HG03039 (cell line): ENCODE results near the gene AMPH.
"Not testable (repeated sequence)": the region's sequence is repeated elsewhere in the genome, so short reads cannot be mapped to it uniquely, and the experiment has no call there.

ENCODE experiments used
- ATAC-seq: cut with Tn5 transposase; IDR thresholded peaks from one replicate; pipeline ENCODE4 v1.9.1; 2021; ENCODE audit warnings: mild to moderate bottlenecking, moderate library complexity; ENCODE audit not compliant: unreplicated experiment

The AMPH gene

DNA sequence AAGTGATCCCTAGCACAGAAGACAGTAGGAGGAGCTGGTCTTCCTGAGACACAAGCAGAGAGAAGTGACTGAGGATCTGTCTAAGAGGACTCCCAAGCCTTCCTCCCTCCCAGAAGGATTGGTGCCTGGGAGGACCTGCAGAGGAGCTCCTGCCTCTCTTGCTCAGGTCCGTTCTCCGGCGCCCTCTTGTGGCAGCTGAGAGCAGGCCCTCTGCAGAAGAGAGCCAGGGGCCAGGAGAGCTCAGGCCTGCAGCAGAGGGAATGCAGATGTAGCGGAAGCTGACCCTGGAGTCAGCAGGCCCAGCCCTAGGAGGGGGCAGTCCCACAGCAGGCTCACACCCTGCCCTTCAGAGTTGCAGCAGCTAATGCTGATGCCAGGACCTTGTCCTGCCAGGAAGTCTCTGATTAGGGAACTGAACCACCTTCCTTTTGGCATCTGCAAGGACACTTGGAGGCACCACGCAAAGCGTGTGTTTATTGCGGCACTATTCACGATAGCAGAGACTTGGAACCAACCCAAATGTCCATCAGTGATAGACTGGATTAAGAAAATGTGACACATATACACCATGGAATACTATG lies 276.8 kb downstream of the AMPH start:
- ATAC-seq: not testable (repeated sequence)

- ATAC-seq: not testable (repeated sequence)
These were observed 277.7 kb downstream of the AMPH start for GRCh38 chr7:38353431-38353881.

DNA sequence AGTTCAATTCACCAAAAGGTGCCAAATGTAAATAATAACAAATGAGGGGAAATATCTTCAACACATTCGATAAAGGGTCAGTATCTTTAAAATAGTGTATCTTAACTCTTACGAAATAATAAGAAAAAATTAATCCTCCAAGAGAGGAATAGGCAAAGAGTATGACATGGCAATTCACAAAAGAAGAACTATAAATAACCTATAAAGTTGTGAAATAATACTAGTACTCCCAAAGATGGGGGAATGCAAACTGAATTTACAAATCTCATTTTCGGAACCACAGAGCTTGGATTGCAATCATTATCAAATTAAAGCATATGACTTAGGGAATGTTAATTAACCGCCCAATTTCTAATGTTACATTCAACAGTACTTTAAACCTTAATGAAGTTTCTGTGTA lies 279.6 kb downstream of the AMPH start:
- no peak for ATAC-seq

DNA sequence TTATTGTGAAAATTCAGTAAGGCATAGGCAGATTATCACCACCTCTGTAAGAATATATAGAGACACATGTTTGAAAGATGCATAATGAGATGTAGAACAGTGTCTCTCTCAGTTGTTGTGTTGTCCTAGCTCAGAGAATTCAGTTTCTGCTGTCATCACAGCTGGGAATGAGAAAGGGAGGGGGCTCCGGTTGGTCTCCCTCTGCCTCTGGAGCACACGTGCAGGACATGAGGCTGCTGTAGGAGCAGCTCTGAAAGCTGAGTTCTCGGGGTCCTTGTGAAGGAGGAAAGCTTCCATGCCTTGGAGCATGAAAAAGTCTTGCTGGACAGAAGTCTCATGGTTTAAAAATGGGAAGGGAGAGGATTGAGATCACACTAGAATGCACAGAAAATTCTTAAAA lies 280.4 kb downstream of the AMPH start:
- not testable (repeated sequence) for ATAC-seq

- peak; percentile 70 for ATAC-seq
These were observed 281.1 kb downstream of the AMPH start for GRCh38 chr7:38349869-38350583.

DNA sequence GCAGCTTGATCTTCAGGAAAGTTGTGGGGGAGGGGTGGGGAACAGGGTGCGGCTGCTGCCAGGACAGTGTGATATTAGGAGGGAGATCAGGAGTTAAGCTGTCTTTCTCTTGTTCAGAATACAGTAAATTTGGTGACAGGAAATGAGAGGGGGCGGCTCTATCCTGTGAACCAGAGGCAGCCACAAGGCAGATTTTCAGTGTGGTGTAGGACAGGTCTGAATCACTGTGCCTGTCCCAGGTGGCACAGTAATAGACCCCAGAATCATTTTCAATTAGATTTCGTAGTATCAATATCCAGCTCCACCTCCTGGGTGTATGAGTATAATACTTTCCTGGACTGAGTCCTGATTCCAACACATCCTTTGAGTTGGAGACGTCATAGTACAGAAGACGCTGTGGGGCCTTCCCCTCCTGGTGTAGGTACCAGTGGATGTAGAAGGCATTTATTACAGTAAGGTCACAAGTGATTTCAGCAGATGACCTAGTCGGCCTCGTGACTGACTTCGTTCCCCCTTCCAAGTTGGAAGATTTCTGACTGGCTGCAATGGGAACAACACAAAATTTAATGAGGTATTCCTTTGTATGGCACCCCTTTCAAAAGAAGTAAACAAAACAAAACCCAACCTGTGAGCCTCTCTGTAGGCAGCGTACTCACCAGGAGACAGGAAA lies 281.9 kb downstream of the AMPH start:
- not testable (repeated sequence) for ATAC-seq

DNA sequence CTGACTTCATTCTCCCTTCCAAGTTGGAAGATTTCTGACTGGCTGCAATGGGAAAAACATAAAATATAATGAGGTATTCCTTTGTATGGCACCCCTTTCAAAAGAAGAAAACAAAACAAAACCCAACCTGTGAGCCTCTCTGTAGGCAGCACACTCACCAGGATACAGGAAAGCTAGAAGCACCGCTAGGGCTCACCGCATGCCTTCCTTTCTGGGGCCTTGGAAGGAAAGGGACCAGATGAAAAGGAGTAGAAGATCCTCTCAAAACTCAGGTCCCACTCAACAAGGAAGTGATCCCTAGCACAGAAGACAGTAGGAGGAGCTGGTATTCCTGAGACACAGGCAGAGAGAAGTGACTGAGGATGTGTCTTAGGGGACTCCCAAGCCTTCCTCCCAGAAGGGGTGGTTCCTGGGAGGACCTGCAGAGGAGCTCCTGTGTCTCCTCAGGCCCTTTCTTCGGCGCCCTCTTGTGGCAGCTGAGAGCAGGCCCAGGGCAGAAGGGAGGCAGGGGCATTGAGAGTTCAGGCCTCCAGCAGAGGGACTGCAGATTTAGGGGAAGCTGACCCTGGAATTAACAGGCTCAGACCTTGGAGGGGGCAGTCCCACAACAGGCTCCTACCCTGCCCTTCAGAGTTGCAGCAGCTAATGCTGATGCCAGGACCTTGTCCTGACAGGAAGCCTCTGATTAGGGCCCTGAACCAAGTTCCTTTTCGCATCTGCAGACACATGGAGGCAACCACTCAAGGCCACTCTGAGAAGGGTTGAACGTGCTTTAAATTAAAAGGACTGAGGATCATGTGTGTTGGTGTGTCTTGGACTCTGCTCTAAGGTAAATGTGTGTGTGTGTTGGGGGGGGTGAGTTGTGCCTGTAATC lies 285.6 kb downstream of the AMPH start:
- peak; percentile 55 for ATAC-seq

- not testable (repeated sequence) for ATAC-seq
These were observed 286.4 kb downstream of the AMPH start for GRCh38 chr7:38344741-38345140.

DNA sequence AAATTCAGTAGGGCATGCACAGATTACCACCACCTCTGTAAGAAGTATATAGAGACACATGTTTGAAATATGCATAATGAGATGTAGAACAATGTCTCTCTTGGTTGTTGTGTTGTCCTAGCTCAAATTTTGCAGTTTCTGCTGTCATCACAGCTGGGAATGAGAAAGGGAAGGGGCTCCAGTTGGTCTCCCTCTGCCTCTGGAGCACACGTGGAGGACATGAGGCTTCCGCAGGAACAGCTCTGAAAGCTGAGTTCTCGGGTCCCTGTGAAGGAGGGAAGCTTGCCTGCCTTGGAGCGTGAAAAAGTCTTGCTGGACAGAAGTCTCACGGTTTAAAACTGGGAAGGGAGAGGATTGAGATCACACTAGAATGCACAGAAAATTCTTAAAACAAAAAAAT lies 289.0 kb downstream of the AMPH start:
- not testable (repeated sequence) for ATAC-seq

DNA sequence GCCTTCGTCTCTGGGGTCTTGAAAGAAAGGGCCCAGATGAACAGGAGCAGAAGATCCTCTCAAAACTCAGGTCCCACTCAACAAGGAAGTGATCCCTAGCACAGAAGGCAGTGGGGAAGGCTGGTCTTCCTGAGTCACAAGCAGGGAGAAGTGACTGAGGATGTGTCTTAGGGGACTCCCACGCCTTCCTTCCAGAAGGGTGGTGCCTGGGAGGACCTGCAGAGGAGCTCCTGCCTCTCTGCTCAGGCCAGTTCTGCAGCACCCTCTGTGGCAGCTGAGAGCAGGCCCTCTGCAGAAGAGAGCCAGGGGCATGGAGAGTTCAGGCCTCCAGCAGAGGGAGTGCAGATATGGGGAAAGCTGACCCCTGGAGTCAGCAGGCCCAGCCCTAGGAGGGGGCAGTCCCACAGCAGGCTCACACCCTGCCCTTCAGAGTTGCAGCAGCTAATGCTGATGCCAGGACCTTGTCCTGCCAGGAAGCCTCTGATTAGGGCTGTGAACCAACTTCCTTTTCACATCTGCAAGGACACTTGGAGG lies 289.9 kb downstream of the AMPH start:
- ATAC-seq: not testable (repeated sequence)

- ATAC-seq: no peak
These were observed 291.0 kb downstream of the AMPH start for GRCh38 chr7:38339953-38340819.

- ATAC-seq: not testable (repeated sequence)
These were observed 295.0 kb downstream of the AMPH start for GRCh38 chr7:38336148-38336515.

DNA sequence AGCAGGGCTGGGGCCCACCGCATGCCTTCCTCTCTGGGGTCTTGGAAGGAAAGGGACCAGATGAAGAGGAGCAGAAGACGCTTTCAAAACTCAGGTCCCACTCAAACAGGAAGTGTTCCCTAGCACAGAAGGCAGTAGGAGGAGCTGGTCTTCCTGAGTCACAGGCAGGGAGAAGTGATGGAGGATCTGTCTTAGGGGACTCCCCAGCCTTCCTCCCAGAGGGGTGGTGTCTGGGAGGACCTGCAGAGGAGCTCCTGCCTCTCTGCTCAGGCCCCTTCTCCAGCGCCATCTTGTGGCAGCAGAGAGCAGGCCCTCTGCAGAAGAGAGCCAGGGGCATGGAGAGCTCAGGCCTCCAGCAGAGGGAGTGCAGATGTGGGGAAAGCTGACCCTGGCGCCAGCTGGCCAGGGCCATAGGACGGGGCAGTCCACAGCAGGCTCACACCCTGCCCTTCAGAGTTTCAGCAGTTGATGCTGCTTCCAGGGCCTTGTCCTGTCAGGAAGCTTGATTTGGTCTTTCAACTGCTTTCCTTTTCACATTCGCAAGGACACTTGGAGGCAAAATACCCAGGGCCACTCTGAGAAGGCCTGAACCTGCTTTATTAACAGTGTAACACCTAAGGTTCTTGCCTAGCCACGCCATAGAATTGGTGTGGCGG lies 295.6 kb downstream of the AMPH start:
- ATAC-seq: peak; percentile 97

DNA sequence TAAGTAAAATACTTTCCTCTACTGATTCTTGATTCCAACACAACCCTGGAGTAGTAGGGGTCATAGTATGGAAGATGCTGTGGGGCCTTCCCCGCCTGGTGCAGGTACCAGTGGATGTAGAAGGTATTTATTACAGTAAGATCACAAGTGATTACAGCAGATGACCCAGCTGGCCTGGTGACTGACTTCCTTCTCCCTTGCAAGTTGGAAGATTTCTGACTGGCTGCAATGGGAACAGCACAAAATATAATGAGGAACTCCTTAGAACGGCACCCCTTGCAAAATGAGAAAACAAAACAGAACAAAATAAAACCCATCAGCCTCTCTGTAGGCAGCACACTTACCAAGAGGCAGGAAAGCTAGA lies 296.1 kb downstream of the AMPH start:
- no peak for ATAC-seq

DNA sequence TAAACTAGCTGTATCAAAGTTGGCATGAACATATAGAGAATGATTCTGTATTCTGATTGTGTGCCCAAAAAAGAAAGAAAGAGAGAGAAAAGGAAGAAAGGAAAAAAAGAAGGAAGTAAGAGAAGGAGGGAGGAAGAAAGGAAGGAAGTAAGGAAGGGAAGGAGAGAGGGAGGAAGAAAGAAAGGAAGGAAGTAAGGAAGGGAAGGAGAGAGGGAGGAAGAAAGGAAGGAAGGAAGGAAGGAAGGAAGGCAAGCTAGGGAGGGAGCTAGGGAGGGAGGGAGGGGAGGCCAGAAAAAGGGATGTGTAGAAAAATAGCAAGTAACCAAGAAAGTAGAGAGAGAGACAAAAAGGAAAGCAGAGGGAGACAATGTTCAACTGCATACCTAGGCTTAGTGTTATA lies 297.0 kb downstream of the AMPH start:
- ATAC-seq: no peak
